OCI-LY7 (cell line): Measurements from ENCODE around the gene COCH.

Experiments
- EZH2phosphoT487 ChIP-seq: fragments of 200-600 bp; sonication (generic); IDR thresholded peaks from 2 replicates; pipeline ENCODE4 v1.6.1; 2018; ENCODE audit warnings: low read depth, borderline replicate concordance, mild to moderate bottlenecking, mixed run types, antibody characterized with exemption, low read length, moderate library complexity, mixed read lengths
- TF ChIP-seq, protein P1 (sequence below): fragments of 200-600 bp; sonication (generic); conservative IDR thresholded peaks from 2 replicates; pipeline ENCODE4 v1.5.1; 2014; ENCODE audit warnings: mild to moderate bottlenecking, antibody characterized with exemption, low read length, moderate library complexity, mixed read lengths

DNA sequence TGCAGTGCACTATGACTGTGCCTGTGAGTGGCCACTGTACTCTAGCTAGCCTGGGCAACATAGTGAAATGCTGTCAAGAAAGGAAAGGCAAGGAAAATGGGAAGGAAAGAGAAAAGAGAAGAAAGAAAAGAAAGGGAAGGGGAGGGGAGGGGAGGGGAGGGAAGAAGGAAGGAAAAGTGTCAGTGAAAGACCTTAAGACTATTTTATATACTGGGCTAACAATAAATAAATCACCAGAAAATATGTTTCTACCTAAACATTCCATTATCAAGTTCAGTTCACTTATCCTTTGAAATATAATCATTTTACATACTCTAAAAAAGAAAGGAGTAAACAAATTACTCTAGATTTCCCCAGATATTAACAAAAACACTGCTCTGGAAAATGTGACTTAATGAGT lies 22.1 kb downstream of the COCH start:
- TF ChIP-seq, protein P1, sequence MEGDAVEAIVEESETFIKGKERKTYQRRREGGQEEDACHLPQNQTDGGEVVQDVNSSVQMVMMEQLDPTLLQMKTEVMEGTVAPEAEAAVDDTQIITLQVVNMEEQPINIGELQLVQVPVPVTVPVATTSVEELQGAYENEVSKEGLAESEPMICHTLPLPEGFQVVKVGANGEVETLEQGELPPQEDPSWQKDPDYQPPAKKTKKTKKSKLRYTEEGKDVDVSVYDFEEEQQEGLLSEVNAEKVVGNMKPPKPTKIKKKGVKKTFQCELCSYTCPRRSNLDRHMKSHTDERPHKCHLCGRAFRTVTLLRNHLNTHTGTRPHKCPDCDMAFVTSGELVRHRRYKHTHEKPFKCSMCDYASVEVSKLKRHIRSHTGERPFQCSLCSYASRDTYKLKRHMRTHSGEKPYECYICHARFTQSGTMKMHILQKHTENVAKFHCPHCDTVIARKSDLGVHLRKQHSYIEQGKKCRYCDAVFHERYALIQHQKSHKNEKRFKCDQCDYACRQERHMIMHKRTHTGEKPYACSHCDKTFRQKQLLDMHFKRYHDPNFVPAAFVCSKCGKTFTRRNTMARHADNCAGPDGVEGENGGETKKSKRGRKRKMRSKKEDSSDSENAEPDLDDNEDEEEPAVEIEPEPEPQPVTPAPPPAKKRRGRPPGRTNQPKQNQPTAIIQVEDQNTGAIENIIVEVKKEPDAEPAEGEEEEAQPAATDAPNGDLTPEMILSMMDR: no peak
- TF ChIP-seq EZH2phosphoT487: no peak
